Measurements from ENCODE around the gene THSD7A.
A peak's percentile ranks its signal among the peaks of the same experiment; 100 is the strongest.

Gene THSD7A

DNA sequence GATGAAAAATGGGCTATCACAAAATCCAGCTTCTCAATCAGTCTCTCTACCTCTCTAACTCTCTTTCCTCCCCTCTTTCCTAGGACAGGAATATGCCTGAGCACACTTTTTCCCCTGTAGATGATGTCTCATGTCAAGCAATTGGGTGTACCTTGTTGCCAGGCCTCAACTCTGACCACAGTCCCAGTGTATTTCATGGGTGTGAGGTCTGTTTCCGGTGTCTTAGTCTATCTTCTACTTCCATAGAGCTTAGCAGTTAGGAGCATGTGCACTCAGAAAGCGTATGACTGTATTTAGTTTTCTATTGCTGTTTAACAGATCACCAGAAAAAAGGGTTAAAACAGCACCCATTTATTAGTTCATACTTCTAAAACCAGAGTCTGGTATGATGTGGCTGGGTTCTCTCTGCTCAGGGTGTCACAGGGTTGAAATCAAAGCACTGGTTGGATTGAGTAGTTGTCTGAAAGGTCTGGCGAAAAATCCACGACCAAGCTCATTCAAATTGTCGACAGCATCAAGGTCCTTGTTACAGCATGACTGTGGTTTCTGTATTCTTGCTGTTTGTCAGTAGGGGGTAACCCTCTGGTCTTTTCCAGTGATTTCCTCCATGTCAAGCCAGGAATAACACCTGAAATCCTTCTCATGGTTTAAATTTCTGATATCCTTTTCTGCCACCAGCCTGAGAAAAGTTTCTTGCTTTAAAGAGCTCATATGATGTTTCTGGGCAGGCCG lies 130.0 kb downstream of the THSD7A start:
- no peak overlapping the region for H3K4me3 ChIP-seq (ENCODE audit: low read length)
- TF ChIP-seq, protein P1, sequence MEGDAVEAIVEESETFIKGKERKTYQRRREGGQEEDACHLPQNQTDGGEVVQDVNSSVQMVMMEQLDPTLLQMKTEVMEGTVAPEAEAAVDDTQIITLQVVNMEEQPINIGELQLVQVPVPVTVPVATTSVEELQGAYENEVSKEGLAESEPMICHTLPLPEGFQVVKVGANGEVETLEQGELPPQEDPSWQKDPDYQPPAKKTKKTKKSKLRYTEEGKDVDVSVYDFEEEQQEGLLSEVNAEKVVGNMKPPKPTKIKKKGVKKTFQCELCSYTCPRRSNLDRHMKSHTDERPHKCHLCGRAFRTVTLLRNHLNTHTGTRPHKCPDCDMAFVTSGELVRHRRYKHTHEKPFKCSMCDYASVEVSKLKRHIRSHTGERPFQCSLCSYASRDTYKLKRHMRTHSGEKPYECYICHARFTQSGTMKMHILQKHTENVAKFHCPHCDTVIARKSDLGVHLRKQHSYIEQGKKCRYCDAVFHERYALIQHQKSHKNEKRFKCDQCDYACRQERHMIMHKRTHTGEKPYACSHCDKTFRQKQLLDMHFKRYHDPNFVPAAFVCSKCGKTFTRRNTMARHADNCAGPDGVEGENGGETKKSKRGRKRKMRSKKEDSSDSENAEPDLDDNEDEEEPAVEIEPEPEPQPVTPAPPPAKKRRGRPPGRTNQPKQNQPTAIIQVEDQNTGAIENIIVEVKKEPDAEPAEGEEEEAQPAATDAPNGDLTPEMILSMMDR (conservative IDR thresholded peaks at IDR 0.05; ENCODE audit: low read depth, low read length): no peak
- no peak for DNase-seq (ENCODE audit: low read depth)

DNA sequence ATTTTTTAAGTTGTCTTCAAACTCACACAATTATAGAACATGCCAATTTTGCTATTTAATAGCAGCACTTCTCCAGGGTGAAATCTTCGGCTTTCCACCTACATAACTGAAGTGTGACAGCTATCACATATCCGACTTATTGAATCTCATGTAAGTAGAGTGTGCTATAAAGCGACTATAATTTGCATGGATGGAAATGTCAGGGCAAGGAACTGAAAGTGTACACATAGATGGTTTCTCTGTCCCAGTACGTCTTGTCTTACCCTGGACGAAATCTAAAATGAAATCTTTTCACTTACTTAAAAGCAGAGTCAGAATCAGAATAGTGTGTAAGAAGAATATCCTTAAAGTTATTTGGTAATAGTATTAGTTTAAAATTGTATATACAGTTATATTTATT lies 132.3 kb downstream of the THSD7A start:
- TF ChIP-seq, protein P1 (conservative IDR thresholded peaks at IDR 0.05; ENCODE audit: low read depth, low read length): no peak

GRCh38 chr7:11698384-11698871 lies 133.6 kb downstream of the THSD7A start:
- peak; percentile 19 for DNase-seq (ENCODE audit: low read depth)
- no peak overlapping the region for H3K4me3 ChIP-seq (ENCODE audit: low read length)
- TF ChIP-seq, protein P1 (conservative IDR thresholded peaks at IDR 0.05; ENCODE audit: low read depth, low read length): no peak

More for the DNA sequence above, 132.3 kb downstream of the THSD7A start:
- no peak for DNase-seq (ENCODE audit: low read depth)
- H3K4me3 ChIP-seq (ENCODE audit: low read length): no peak overlapping the region

- no peak overlapping the region for H3K4me3 ChIP-seq (ENCODE audit: low read length)
- TF ChIP-seq, protein P1 (conservative IDR thresholded peaks at IDR 0.05; ENCODE audit: low read depth, low read length): no peak
- DNase-seq (ENCODE audit: low read depth): no peak
Observed at GRCh38 chr7:11690395-11690794, 141.6 kb downstream of the THSD7A start.

- no peak overlapping the region for H3K4me3 ChIP-seq (ENCODE audit: low read length)
- DNase-seq (ENCODE audit: low read depth): no peak
- TF ChIP-seq, protein P1 (conservative IDR thresholded peaks at IDR 0.05; ENCODE audit: low read depth, low read length): no peak
Observed at GRCh38 chr7:11689096-11689495, 142.9 kb downstream of the THSD7A start.

DNA sequence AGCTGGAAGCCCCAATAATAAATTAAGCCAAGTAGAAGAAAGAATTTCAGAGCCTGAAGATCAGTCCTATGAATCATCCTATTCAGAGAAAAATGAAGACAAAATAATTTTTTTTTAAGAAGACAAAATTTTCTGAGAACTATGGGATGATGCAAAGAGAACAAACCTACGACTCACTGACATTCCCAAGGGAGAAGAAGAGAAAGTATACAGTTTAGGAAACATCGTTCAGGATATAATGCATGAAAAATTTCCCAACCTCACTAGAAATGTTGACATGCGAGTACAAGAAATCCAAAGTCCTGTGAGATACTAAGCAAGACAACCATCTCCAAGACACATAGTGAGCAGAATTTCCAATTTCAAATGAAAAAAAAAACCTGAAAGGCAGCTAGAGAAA lies 150.5 kb downstream of the THSD7A start:
- DNase-seq (ENCODE audit: low read depth): no peak
- no peak overlapping the region for H3K4me3 ChIP-seq (ENCODE audit: low read length)
- TF ChIP-seq, protein P1 (conservative IDR thresholded peaks at IDR 0.05; ENCODE audit: low read depth, low read length): no peak

- no peak for DNase-seq (ENCODE audit: low read depth)
- TF ChIP-seq, protein P1 (conservative IDR thresholded peaks at IDR 0.05; ENCODE audit: low read depth, low read length): no peak
- H3K4me3 ChIP-seq (ENCODE audit: low read length): no peak overlapping the region
Observed at GRCh38 chr7:11675163-11675562, 156.8 kb downstream of the THSD7A start.

All from retinal pigment epithelial cell (primary cell).